Kidney (tissue), 14 donors: Measurements from ENCODE around the gene TOGARAM2. TPM values are rescaled to one million over a fixed set of nuclear protein-coding genes. Genes with fewer than 3 reads are reported as not detected.

Experiments
- DNase-seq, 5 donors: peaks; one replicate each; pipeline ENCODE4 v3.0.0-alpha.2; 2013 to 2020
- FAIRE-seq: peaks from 2 replicates; lab custom pipeline; 2012; peaks lifted over from hg19 to GRCh38; lab: Jason Lieb, UNC
- H3K27ac ChIP-seq, 2 donors: one replicate each; pipeline ENCODE4 v1.7.0; 2013; ENCODE audit warnings: low read depth in 2 of 2, low read length in 2 of 2, inconsistent platforms in 1 of 2
- H3K27me3 ChIP-seq: one replicate; pipeline ENCODE4 v1.7.1; 2013; ENCODE audit warnings: low read length, inconsistent platforms; ENCODE audit not compliant: control insufficient read depth, insufficient read depth
- H3K36me3 ChIP-seq, 3 donors: one replicate each; pipeline versions ENCODE4 v1.7.0 to v1.7.1; 2013; ENCODE audit warnings: low read length in 3 of 3, control low read depth in 1 of 3, inconsistent platforms in 1 of 3; ENCODE audit not compliant: insufficient read depth in 3 of 3, control insufficient read depth in 2 of 3
- H3K4me1 ChIP-seq, 3 donors: one replicate each; pipeline versions ENCODE4 v1.7.0 to v1.7.1; 2013; ENCODE audit warnings: low read length in 3 of 3, inconsistent platforms in 1 of 3, low read depth in 1 of 3; ENCODE audit not compliant: control insufficient read depth in 2 of 3, insufficient read depth in 2 of 3
- H3K4me3 ChIP-seq, 3 donors: one replicate each; pipeline versions ENCODE4 v1.7.0 to v1.8.1; 2013; ENCODE audit warnings: low read length in 3 of 3, control low read depth in 1 of 3, inconsistent platforms in 1 of 3
- H3K9ac ChIP-seq, 3 donors: one replicate each; pipeline versions ENCODE4 v1.7.0 to v1.7.1; 2013; ENCODE audit warnings: low read length in 3 of 3, control low read depth in 1 of 3, inconsistent platforms in 1 of 3
- H3K9me3 ChIP-seq, 3 donors: one replicate each; pipeline versions ENCODE4 v1.7.0 to v1.7.1; 2013; ENCODE audit warnings: low read length in 3 of 3, control low read depth in 1 of 3, inconsistent platforms in 1 of 3; ENCODE audit not compliant: control insufficient read depth in 2 of 3, insufficient read depth in 1 of 3
- intact Hi-C: fragments of 100-400 bp; cut with DNase I; formaldehyde crosslinking; loops from one replicate; pipeline ENCODE4 v1.11.1; 2022
- polyA plus RNA-seq: library from polyadenylated mRNA; stranded (reverse); fragments of 350-450 nt; fragmentation: Illumina TruSeq; extraction: RNeasy Lipid Tissue Mini Kit (QIAGEN cat#74804); gene quantifications from one replicate; pipeline ENCODE4 v1.2.3, GENCODE V29; 2014; ENCODE audit warnings: low read depth, low replicate concordance; ENCODE audit not compliant: insufficient read depth
- total RNA-seq: library from RNA; stranded (reverse); fragmentation: NEBNext Ultra II Directional; extraction: Animal tissue kit (Norgen Biotek cat#: 25700); gene quantifications from one replicate; pipeline ENCODE4 v1.2.1, GENCODE V29; 2021
- TF ChIP-seq, protein P1 (sequence below): IDR thresholded peaks from 3 replicates; pipeline ENCODE4 v1.5.1; 2012; ENCODE audit warnings: mild to moderate bottlenecking, moderate library complexity, borderline replicate concordance; ENCODE audit not compliant: insufficient read depth; ENCODE audit errors: extremely low read depth
- donor health status: control.
- donor health status: control.
- donor health status: control.
- donor health status: control.
- donor health status: control.
- donor health status: DM: yes; HTN: yes; CAD: no.
- donor health status: Normal renal cell carcinoma (clear cell type).

Gene TOGARAM2
- total and polyA plus RNA-seq, 2 donors from 2014 or later = 0.60 to 1.4 TPM

DNA sequence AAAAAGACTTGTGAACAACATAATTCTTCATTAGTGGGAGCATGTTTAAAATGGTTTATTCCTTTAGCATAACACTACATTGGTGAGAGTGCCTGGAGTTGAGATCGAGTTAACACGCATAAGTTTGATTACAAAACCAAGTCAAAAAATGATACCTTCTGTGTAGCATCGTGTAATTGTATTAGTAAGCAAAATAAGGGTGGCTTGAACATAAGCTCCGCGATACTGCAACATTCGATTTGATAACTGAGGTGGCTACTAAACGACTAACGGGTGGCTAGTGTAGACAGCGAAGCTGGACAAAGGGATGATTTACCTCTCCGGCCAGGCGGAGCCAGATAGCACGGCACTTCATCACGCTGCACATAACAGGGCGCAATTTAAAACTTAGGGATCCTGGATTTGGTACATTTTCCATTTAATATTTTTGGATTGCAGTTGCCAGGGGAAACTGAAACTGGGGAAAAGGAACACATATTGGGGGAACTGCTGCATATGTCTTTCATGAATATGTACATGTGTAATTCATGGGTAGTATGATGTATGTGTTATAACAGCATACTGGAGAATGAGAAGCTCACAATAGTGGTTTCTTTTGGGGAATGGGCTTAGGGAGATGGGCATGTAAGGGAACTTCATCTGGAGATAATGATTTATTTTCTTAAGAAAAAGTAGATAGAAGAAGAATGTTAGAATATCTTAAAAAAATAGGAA is 36.4 kb upstream of the TOGARAM2 start:
- H3K36me3 ChIP-seq = peaks cover 8 to 48% (median 19%) of the 10 kb centered on the region in 3 donors
- peaks cover 0 to 2% (median 0%) of the 10 kb centered on the region in 3 donors for H3K9me3 ChIP-seq
- no peak overlapping the region for H3K27ac ChIP-seq
- H3K9ac ChIP-seq = no peak overlapping the region
- DNase-seq (no peak), FAIRE-seq (no peak)
- no peaks in the 10 kb centered on the region for H3K4me1 ChIP-seq
- intact Hi-C loops = no loop called here
- TF ChIP-seq, protein P1, sequence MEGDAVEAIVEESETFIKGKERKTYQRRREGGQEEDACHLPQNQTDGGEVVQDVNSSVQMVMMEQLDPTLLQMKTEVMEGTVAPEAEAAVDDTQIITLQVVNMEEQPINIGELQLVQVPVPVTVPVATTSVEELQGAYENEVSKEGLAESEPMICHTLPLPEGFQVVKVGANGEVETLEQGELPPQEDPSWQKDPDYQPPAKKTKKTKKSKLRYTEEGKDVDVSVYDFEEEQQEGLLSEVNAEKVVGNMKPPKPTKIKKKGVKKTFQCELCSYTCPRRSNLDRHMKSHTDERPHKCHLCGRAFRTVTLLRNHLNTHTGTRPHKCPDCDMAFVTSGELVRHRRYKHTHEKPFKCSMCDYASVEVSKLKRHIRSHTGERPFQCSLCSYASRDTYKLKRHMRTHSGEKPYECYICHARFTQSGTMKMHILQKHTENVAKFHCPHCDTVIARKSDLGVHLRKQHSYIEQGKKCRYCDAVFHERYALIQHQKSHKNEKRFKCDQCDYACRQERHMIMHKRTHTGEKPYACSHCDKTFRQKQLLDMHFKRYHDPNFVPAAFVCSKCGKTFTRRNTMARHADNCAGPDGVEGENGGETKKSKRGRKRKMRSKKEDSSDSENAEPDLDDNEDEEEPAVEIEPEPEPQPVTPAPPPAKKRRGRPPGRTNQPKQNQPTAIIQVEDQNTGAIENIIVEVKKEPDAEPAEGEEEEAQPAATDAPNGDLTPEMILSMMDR = no peak
- H3K27me3 ChIP-seq = no peaks in the 10 kb centered on the region
- no peak overlapping the region for H3K4me3 ChIP-seq

DNA sequence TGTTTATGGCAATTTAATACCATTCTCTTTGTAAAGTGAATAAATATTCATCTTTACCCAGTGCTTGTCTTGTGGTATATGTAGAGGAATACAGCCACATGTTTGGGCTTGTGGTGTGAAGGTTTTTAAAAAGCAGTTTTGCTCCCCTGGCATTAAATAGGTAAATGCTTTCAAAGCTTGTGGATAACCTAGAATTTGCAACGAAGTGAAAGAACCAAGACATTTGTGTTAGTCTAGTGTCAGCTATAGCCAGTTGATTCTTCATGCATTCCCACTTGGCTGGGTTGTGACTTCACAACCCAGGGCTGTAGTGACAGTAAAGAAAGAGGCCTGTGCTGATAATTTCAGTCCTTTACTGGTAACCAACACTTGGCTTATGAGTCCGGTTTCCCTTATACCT is 32.9 kb upstream of the TOGARAM2 start:
- H3K27ac ChIP-seq = no peak overlapping the region
- H3K9me3 ChIP-seq = peaks cover 0 to 2% (median 0%) of the 10 kb centered on the region in 3 donors
- FAIRE-seq (no peak), DNase-seq (no peak)
- H3K27me3 ChIP-seq = no peaks in the 10 kb centered on the region
- intact Hi-C loops = no loop called here
- no peak overlapping the region for H3K9ac ChIP-seq
- no peak overlapping the region for H3K4me3 ChIP-seq
- TF ChIP-seq, protein P1 = no peak
- H3K4me1 ChIP-seq = no peaks in the 10 kb centered on the region
- peaks cover 6 to 26% (median 14%) of the 10 kb centered on the region in 3 donors for H3K36me3 ChIP-seq

DNA sequence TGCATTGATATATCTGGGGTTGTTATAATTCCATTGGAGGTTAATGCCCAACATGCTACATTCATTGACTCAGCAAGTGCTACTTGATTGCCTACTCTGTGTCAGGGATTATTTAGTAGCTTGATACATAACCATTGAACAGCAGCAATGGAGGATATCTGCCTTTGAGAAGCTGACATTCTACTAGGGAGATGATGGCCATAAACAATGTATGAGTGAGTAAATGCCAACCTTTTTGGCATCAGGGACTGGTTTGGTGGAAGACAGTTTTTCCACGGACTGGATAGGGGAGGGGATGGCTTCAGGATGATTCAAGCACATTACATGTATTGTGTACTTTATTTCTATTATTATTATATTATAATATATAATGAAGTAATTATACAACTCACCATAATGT is 31.9 kb upstream of the TOGARAM2 start:
- H3K4me3 ChIP-seq = no peak overlapping the region
- H3K27ac ChIP-seq = no peak overlapping the region
- H3K4me1 ChIP-seq = no peaks in the 10 kb centered on the region
- FAIRE-seq (no peak), DNase-seq (no peak)
- no peak overlapping the region for H3K9ac ChIP-seq
- peaks cover 0 to 2% (median 0%) of the 10 kb centered on the region in 3 donors for H3K9me3 ChIP-seq
- peaks cover 5 to 19% (median 12%) of the 10 kb centered on the region in 3 donors for H3K36me3 ChIP-seq
- TF ChIP-seq, protein P1 = no peak
- no peaks in the 10 kb centered on the region for H3K27me3 ChIP-seq
- intact Hi-C loops = no loop called here
